Mucosa of descending colon (tissue), 3 donors: Measurements from ENCODE around the gene TMEM171. TPM values are rescaled to one million over a fixed set of nuclear protein-coding genes. Genes with fewer than 3 reads are reported as not detected.

Experiments
- ATAC-seq: fragments of 200-7000 bp; cut with Tn5 transposase; one replicate; pipeline ENCODE4 v1.9.1; 2020; ENCODE audit warnings: mild to moderate bottlenecking, moderate library complexity
- DNase-seq, 3 donors: peaks; one replicate each; pipeline ENCODE4 v3.0.0-alpha.2; 2020
- H3K36me3 ChIP-seq: fragments of 200-600 bp; one replicate; pipeline ENCODE4 v1.8.0; 2021; ENCODE audit warnings: low read depth, mild to moderate bottlenecking
- H3K4me1 ChIP-seq: fragments of 200-600 bp; one replicate; pipeline ENCODE4 v1.8.0; 2021; ENCODE audit warnings: low read depth, mild to moderate bottlenecking
- H3K4me3 ChIP-seq: fragments of 200-600 bp; one replicate; pipeline ENCODE4 v1.8.0; 2021; ENCODE audit warnings: mild to moderate bottlenecking
- H3K9me3 ChIP-seq: fragments of 200-600 bp; one replicate; pipeline ENCODE4 v1.8.0; 2021; ENCODE audit warnings: mild to moderate bottlenecking
- CTCF ChIP-seq: fragments of 200-600 bp; IDR thresholded peaks from one replicate; pipeline ENCODE4 v1.8.0; 2022; ENCODE audit warnings: antibody characterized with exemption, mild to moderate bottlenecking
- intact Hi-C, 2 donors: fragments of 100-400 bp; cut with DNase I in 1 of 2; cut with micrococcal nuclease in 1 of 2; formaldehyde crosslinking; loops; one replicate each; pipeline versions ENCODE4 v1.11.0 to v1.11.1; 2022; cut with DNase I, micrococcal nuclease
- total RNA-seq, 3 donors: library from RNA; stranded (reverse); fragmentation: NEBNext Ultra II Directional in 2 of 3; extraction: Animal tissue kit (Norgen Biotek cat#: 25700) in 2 of 3; gene quantifications; one replicate each; pipeline versions ENCODE4 v1.2.1 to v1.2.4, GENCODE V29; 2021 to 2023
- donor health status: DM: no; HTN: no; CAD: no; lungs with moderate emphysema.
- donor health status: DM: no; HTN: no; CAD: no.
- donor health status: DM: no; HTN: yes; CAD: no.

TMEM171 gene
- total RNA-seq, 3 donors from 2014 or later = 34.5 to 101 (median 70.9) TPM

- ATAC-seq (no peak), DNase-seq (no peak)
- H3K4me1 ChIP-seq = no peaks in the 10 kb centered on the region
- intact Hi-C loops = no loop called here
- no peaks in the 10 kb centered on the region for H3K9me3 ChIP-seq
- TF ChIP-seq CTCF = no peak
- no peak overlapping the region for H3K4me3 ChIP-seq
- H3K36me3 ChIP-seq = no peaks in the 10 kb centered on the region
Observed at GRCh38 chr5:73180566-73180965, 60.2 kb downstream of the TMEM171 start.

Other genes with a start within 250 kb of the TMEM171 start
- 10 to 100 TPM; 49.5 to 57.6 (median 56.7) TPM for gene FCHO2, start 164.5 kb upstream of the TMEM171 start, total RNA-seq
- gene TMEM174, start 52.6 kb downstream of the TMEM171 start, total RNA-seq = not detected